Measurements from ENCODE around the gene ARID5B.

The ARID5B gene

DNA sequence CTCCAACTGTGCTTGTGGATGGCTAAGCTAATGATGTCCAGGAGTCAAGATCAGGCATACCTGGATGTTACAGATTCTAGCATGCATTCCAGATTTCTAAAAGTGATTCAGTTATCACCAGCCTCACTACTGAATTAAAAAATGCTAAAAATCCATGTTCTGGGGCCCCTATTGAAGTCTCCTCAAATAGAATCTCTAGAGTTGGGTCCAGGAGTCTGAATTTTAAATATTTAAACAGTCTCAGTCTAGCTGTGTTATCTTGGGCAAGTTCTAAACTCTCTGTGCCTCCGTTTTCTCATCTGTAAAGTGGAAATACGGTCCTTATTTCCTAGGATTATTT is 5.0 kb downstream of the ARID5B start:
- DNase-seq: no peak

DNA sequence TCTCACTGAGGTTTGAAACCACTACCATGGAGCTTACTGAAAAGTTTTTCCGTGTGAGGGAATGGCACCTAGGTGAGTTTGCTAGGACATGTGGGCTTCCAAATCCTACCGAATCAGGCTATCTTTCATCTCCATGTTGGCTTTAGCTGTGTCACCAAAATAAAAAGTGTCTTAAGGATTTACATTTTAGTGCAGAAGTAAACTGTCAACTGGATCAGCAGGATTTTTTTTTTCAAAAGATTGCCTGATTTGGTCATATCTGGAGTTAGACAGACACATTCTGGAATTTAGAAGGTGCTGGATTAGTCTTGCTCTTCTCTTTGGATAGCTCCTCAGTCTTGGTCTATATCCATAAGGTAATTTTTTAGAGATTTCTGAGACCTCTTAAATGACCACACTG is 5.5 kb downstream of the ARID5B start:
- no peak for DNase-seq

DNA sequence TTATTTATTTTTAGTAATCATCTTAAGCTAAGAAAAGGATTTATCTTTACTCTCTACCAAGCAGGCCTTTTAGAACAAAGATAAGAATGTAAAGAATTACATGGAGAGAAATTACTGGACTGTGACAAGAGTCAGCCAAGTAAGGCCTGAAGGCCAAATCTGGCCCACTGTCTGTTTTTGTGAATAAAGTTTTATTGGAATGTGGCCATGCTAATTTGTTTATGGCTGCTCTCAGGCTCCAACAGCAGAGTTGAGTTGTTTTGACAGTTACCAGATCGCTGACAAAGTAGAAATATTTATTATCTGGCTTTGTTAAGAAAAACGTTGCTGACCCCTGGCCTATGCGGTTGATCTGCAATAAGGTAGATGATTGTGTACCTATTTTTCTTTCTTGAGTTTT is 6.1 kb downstream of the ARID5B start:
- no peak for DNase-seq

DNA sequence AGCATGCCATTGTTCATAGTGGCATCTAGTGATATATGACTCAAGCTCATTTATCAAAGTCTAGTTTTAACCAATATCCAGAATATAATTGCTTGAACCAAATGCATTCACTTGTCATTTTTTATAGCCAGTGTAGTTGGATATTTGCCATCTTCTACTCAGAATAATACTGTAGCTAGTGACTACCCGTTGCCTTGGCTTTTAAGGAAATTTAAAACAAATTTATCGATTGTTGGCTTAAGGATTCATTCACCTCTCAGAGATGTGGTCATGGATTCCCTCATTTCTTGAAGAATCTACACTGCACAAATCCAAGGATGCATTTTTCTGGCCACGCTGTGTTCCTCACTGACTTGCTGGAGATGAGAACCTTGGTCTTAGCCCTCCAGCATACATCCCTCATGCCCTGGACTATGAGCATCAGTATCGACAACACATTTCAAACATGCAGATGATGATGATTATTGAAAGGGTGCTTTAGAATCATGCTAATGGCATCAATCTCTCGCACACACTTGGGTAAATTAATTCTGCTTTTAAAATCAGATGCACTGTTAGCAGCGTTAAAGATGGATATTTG is 8.8 kb downstream of the ARID5B start:
- no peak for DNase-seq

DNA sequence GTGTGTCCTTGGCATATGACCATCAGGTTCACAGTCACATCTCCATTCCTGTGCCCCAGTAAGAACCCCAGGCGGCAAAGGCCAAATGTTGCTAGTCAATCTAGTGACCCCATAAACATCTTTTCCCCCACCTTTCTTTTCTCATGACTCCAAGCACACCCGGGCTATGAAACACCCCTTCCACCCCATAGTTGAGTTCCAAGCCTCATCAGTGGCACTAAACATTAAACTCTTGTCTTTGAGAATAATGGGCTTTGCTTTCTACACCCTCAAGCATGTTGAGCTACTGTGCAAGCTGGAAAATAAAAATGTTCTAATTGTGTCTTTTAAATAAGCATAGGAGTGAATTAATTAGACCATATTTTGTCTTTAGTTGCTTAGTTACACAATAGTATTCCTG is 9.4 kb downstream of the ARID5B start:
- DNase-seq: no peak

DNA sequence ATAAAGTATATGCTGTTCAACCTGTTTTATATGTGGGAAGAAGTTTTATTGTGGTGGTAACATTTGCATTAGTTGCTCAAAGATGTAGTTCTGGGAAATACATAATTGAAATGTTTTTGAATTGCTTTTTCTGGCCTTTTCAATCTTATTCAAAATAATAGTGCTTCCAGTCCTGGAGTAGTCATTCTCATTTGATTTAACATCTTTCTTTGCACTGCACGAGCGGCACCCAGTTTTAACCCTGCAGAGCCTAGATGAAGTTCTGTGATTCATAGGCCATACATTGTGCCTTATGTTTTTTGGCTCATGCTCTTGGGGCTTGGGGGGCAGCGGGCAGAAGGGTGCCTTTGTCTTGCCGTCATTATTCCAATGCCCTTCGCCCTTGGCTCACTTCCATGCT is 9.9 kb downstream of the ARID5B start:
- no peak for DNase-seq

DNA sequence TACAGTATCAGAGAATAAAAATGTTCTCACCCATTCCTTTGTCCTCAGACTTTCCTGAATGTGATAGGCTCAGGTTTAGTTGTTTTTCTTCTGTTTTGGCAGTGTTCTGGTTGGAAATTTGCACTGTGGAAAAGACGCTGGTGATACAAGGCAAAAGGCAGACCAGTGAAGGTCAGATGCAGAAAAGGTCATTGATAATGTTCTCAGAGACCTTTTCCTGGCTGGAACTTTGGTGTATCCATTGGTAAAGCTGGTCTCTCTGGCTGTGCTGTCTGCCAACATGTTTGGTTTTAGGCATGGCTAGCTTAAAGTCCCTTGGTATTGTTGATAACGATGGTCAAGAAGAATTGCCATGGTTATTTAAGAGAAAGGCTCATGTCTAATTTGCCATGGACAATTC is 11.5 kb downstream of the ARID5B start:
- no peak for DNase-seq

DNA sequence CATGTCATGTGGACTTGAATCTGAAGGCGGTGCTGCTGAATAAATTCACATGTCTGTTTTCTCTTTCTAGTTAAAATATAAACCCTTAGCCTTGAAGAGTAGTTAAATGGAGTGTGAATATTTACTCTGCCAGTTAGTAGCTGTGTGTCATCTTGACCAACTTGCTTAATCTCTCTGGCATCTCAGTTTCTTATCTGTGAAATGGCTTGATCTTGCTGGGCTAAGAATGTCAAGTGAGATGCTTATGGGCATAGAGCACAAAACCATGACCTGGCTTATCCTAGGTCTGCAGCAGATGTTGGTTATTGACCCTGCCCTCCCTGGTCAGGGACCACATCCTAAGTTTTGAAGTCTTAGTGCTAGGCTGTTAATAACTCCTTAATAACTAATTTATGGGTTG is 16.6 kb downstream of the ARID5B start:
- no peak for DNase-seq

DNA sequence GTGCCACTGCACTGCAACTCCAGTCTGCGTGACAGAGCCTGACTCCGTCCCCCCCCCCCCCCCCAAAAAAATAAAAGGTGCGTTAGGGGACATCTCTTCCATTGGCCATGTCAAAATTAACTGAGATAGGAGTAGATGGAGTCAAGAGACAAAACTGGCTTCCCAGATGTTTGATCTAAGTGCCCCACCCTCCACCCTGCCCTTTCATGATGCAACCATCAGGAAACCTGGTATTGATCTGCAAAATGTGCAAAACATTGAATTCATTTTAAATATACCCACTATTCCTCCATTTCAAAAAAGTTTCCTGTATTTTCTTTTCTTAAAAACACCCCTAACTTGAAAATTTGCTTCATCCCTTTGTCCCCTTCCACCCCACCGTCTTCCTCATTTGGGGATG is 17.5 kb downstream of the ARID5B start:
- no peak for DNase-seq

DNA sequence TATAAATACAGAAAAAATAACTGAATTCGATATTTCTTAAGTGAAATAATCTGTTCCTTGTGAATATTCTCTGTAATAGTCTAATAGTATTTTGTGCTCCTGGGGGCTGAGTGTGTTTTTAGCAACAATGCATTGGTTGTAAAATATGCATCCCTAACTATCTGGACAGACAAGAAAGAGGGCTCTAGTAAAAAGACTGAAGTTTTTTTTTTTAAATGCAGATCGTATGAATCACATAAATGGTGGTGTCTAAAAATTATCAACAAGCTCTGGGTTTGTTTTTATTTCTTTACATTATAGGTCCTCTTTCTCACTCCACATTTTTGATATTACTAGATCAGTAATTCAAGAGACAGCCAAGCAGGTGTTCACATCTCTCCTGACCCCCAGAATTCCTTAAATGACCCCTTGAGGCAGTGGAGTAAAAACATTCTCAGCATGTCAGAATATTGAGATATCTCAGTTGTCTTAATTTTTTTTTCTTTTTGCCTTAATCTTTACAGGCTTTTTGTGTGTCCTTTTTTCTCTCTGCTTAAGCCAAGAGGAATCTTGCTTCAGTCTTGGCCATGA is 18.2 kb downstream of the ARID5B start:
- no peak for DNase-seq

DNA sequence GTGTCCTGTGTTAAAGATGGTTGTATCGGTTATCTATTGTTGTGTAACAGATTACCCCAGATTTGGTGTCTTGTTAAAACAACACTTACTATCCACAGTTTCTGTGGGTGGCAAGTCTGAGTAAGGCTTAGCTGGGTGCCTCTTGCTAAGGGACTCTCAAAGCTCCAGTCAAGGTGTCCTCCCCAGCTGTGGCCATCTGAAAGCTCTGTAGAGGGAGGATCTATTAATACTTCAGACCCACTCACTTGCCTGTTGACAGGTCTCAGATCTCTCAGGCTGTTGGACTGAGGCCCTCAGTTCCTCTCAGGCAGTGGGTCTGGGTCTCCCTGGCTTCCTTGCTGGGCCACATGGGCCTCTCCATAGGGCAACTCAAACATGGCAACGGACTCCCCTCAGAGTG is 19.6 kb downstream of the ARID5B start:
- no peak for DNase-seq

DNA sequence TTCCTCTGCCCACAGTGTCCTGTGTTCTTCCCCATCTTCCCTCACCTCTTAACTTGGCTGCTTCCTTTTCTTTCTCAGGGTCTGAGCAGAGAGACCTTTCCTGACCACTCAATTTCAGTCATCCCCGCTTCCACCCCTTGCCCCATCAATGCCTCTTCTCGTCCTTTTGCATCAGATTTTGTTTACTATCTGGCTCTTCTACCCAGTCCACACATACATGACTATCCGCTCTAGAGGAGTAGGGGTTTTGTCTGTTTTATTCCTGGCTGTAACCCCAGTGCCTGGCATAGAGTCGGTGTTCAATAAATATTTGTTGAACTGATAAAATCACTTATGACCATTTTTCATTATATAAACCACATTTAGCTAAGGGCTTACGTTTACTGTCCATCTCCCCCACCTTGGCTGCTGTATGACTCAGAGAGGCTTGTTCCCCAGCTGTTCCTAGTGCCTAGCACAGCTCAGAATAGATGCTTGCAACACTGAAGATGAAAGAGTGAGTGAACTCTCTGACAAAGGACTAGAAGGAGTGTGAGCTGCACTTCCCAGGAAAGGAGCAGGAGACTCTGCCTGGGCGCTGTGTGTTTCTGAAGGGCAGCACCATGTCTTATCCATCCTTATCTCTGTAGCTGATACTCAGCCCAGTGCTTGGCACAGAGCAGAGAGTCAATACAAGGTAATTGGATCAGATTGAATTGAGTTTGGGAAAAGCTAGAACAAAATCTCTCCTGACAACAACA is 21.9 kb downstream of the ARID5B start:
- DNase-seq: peak; percentile 68

DNA sequence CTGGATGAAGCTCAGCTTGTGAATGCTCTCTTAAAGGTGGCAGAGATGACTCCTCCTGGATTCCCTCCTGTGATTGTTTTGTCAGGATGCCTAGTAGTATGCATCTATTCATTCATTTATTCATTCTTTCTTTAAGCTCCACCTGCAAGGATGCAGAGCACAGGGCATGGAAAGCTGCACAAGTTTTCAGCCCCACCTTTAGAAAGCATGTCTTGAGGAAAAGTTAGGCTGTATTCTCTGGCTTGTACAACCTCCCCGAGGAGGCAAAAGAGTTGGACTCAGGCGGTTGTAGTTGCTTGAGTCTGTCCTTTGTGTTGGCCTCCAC is 22.4 kb downstream of the ARID5B start:
- DNase-seq: no peak

DNA sequence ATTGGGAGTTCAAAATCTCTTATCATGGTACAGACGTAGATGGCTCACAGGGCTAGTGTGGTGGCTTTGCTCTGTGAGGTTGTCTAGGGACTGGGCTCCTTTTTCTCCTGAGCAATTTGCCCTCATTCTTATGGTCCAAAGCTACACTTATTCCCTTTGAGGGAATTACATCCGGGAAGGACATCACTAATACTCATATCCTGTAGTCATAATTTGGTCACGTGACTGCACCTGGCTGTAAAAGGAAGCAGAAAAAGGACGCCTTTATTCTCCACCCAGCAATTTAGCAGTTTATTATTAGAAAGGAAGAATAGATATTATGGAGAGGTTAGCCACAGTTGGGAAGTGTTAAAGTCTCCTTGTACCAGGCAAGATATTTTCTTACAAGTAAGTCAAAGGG is 28.1 kb downstream of the ARID5B start:
- DNase-seq: no peak

DNA sequence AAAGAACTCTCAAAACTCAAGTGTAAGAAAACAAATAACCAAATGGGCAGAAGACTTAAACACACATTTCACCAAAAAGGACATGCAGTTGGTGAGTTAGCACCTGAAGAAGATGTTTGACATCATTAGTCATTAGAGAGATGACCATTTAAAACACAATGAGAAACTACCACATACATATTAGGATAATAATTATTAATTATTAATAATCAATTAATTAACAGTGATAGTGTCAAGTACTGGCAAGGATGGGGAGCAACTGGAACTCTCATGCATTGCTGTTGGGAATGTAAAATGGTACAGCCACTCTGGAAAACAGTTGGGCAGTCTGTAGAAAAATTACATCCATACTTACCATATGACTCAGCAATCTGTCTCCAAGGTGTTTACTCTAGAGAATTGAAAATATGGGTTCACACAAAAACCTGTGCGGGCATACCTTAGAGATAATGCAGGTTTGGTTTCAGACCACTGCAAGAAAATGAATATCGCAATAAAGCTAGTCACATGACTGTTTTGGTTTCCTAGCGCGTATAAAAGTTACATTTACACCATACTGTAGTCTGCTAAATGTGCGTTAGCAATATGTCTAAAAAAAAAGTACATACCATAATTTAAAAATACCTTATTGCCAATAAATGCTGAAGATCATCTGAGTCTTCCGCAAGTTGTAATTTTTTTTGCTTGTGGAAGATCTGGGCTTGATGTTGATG is 30.3 kb downstream of the ARID5B start:
- DNase-seq: no peak

DNA sequence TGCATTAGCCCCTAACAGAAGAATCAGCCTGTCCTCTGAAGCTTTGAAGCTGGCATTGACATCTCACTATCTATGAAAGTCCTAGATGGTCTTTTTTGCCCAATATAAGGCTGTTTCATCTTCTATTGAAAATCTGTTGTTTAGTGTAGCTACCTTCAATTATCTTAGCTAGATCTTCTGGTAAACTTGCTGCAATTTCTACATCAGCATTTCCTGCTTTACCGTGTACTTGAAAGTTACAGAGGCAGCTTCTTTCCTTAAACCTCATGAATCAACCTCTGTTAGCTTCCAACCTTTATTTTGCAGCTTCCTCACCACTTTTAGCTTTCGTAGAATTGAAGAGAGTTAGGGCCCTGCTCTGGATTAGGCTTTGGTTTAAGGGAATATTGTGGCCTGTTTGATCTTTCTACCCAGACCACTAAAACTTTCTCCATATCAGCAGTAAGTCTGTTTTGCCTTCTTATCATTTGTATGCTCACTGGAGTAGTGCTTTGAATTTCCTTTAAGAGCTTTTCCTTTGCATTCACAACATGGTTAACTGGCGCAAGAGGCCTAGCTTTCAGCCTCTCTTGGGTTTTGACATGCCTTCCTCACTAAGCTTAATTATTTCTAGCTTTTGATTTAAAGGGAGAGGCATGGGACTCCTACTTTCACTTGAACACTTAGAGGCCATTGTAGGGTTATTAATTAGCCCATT is 32.5 kb downstream of the ARID5B start:
- DNase-seq: no peak

DNA sequence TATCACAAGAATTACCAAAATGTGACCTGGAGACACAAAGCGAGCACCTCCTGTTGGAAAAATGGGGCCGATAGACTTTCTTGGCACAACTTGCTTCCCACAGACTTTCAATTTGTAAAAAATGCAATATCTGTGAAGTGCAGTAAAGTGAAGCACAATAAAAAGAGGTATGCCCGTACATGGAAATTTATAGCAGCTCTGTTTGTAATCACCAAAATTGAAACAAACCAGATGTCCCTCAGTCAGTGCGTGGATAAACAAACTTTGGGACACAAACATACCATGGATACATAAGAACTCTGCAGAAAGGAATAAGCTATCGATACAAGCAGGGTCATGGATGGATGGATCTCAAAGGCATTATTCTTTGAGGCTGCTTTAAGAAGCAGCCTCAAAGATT is 33.6 kb downstream of the ARID5B start:
- peak; percentile 51 for DNase-seq

DNA sequence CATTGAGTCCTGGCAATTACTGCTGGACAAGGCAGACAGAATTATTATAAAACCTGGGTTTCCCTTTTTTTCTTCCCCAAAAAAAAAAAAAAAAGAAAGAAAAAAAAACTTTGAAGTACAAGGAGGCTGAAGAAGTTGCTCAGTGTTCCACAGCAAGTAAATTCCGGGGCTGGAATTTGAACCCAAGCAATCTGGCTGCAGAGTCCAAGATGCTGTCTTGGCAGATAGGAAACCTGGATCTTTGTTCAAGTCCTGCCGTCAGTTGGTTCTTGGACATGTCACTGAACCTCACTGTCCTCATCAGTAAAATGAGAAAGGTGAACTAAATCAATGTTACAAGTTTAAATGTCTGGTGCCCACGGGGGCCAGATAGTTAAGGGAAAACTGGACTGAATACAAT is 35.3 kb downstream of the ARID5B start:
- DNase-seq: no peak

DNA sequence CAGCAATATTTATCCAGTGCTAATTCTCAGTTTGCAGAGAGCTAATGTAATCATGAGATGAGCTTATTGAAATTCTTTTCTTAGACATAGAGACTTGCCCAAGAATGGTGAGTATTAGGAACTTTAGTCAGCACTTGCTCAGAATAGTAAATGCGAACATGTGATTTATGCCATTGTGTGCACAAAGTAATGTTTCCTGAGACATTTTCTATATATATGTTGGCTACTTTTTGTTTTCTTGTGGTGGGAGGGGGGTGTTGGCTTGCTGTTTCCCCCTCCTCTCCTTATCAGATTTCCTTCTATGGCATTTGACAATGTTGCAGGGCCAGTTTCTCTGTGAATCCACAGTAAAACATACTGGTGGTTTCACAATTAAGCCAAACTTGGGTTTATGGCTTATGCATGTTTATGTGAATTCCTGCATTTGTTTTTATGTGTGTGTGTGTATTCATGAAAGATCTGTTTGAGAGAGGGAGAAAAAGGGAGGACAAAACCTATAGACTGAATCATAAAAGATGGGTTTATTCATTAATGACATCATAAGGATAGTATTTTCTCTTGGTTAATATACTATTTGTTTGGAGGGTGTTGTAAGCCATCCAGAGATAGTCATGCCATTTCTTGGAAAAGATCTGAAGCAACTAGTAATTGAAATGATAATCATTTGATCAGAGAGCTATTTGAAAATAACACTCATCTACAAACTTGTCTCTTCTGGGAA is 36.3 kb downstream of the ARID5B start:
- DNase-seq: peak; percentile 87

DNA sequence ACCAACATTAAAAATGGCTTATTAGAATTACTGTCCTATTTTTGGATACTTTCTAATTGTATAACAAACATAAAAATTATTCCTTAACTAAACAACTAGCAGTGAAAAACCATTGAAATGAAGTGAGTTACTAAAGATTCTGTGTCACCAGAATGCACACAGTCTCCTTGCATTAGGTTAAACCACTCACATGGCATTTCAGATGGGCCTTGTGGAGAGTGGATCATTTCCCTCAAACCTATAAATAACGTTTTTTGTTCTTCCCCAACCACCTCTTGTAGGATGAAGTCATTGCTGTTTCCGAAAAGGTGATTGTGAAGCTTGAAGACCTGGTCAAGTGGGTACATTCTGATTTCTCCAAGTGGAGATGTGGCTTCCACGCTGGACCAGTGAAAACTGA is 38.4 kb downstream of the ARID5B start:
- no peak for DNase-seq

DNA sequence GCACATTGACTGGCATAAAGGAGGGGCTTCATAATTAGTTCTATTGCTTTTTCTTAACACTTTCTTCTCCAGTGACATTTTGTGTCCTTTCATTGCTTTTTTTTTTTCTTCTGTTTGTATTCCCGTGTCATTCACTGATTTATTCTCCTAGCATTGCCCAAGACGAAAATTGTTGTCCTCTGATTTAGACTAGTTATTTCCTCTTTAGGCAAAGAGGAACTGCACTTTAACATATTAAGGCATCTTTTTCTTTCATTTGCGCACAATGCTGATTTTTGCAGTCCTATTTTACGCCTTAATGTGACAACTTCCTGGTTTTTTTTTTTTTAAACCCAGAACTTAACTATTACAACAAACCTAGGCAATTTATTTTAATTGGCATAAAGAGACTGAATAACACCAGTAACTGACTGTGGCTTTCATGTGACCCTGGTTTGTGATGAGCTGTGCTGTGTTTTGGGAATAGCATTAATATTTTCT is 39.7 kb downstream of the ARID5B start:
- DNase-seq: no peak

DNA sequence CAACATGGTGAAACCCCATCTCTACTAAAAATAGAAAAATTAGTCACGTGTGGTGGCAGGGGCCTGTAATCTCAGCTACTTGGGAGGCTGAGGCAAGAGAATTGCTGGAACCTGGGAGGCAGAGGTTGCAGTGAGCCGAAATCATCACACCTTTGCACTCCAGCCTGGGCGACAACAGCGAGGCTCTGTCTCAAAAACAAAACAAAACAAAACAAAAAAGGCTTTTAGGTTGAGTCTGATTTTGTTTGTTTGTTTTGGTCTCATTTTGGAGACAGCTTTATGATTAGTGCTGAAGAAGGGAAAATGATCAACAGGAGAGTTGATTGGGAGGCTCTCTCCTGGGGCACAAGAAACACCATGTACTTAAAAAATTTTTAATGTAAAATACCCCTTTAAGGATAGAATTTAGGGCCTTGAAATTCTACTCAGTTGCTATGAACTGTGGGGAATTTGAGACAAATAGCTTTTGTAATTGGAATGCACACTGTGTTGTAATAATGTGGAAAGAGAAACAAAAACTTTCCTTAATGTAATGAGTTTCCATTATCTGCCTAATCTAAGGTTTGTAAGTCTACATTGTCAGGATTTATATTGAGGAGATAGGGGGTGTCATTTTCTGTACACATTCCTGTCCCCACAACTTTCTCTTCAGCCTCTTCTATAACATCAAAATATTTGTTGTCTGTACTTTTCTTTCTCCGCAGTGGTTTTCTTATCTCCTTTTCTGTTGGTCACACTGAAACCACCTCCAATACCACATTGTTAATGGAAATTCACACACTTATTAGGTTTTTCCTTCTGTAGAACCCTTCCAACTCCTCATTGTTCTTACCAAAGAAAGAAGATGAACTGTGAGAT is 41.3 kb downstream of the ARID5B start:
- peak; percentile 54 for DNase-seq

Measured in fibroblast of skin of right quadriceps (primary cell).